KOPT-K1 (cell line): Measurements from ENCODE around the gene DAPK3.

Experiments
- H3K27ac ChIP-seq: fragments of 200-600 bp; sonication (generic); 2 replicates; pipeline ENCODE4 v1.5.1; 2016; ENCODE audit warnings: antibody characterized with exemption, mild to moderate bottlenecking, low read depth, low read length; ENCODE audit not compliant: poor library complexity, severe bottlenecking
- H3K36me3 ChIP-seq: fragments of 200-600 bp; sonication (generic); 2 replicates; pipeline ENCODE4 v1.5.1; 2017; ENCODE audit warnings: antibody characterized with exemption, mild to moderate bottlenecking, low read length, moderate library complexity; ENCODE audit not compliant: insufficient read depth
- H3K9me3 ChIP-seq: fragments of 200-600 bp; sonication (generic); 2 replicates; pipeline ENCODE4 v1.5.1; 2017; ENCODE audit warnings: antibody characterized with exemption, low read length, mild to moderate bottlenecking; ENCODE audit not compliant: insufficient read depth, poor library complexity, severe bottlenecking

Gene DAPK3

DNA sequence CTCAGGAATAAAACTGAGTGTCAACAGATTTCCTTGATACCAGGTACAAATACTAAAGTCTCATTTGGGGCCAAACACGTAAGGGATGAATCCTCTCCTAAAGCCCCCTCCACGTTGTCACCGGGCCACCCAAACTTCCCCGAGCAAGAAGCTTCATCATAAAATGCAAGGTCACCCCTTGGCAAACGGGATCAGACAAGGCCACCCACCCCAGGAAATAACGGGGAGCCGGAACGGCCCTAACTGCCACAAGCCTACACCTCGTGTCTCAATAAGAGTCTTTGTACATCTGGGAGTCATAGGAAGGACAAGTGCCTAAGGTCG, 13.6 kb upstream of the DAPK3 start:
- peak overlapping the region; percentile 84 for H3K27ac ChIP-seq
- H3K36me3 ChIP-seq, result peaks cover 52% of the 10 kb centered on the region
- no peaks in the 10 kb centered on the region for H3K9me3 ChIP-seq

DNA sequence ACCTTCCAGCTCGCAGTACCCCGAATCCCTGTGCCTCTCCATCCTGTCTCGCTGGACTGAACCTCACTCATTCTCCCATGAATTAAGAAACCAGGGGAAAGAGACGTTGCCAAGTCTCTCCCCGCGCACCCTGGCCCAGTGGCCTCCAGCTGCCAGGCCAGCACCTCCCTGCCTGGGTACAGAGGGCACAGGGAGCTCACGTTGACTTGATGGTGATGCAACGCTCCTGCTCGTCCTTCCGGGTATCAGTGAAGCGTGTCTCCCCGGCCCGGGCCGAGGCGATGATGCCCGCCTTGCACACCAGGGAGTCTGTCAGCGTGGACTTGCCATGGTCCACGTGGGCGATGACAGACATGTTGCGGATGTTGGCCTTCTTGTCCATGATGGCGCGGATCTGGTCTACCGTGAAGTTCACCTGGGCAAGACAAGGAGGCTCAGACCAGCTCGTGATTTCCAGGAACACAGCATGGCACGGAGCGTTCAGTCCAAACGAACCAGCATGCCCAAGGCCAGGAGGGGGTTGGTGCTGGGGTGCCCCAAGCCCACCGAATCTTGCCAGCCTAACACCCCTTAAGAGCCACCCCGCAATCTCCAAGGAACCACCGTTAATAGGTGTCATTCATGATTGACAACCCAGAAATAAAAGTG, 13.2 kb upstream of the DAPK3 start:
- Histone ChIP-seq H3K27ac (peak overlapping the region; percentile 84), H3K9me3 (no peaks in the 10 kb centered on the region), H3K36me3 (peaks cover 57% of the 10 kb centered on the region)

DNA sequence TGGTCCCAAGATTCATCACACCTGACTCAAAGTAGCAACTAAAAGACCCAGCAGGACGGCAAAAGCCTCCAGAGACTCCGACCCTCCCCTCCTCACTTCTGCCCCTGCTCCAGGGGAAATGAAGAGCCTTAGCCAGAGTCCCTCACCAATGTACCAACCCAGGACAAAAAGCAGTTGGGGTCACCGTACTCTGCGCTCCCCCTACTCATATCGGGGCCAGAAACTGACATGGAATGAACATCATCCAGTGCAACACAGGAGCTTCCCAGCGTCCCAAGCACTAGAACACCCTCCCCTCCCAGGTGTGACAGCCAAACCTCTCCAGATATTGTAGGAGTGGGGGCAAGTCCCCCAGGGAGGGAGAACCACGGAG, 12.6 kb upstream of the DAPK3 start:
- peak overlapping the region; percentile 84 for H3K27ac ChIP-seq
- peaks cover 62% of the 10 kb centered on the region for H3K36me3 ChIP-seq
- H3K9me3 ChIP-seq, result no peaks in the 10 kb centered on the region

DNA sequence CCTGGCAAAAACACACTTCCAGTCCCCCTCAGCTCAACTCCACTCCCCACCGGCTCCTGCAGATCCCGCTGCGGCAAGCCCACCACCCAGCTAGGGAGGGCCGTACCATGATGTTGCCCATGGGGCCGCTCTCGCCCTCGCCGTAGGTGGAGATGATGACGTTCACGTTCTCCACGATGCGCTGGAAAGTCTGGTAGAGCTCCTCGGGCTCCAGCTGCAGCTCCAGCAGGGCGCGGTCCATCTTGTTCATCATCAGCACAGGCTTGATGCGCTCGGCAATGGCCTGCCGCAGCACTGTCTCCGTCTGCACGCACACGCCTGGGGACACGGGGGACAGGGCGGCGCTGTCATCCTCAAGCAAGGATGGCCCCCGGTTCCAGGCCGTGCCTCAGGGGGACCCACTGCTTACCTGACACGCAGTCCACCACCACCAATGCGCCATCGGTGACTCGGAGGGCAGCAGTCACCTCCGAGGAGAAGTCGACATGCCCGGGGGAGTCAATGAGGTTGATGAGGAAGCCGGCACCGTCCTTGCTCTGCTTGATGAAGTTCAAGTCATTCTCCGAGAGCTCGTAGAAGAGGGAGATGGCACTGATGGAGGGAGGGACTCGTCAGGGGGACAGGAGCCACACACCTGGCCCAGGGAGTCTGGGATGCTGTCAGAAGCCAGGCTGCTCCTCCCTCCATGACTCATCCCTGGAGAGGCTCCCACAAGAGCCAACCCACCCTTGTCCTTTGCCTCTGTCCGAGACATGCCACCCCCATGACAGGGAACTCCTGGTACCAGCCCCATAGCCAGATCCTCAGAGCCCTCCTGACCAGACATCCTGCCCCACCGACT, 12.0 kb upstream of the DAPK3 start:
- H3K36me3 ChIP-seq, result peaks cover 68% of the 10 kb centered on the region
- peak overlapping the region; percentile 84 for H3K27ac ChIP-seq
- H3K9me3 ChIP-seq, result no peaks in the 10 kb centered on the region

DNA sequence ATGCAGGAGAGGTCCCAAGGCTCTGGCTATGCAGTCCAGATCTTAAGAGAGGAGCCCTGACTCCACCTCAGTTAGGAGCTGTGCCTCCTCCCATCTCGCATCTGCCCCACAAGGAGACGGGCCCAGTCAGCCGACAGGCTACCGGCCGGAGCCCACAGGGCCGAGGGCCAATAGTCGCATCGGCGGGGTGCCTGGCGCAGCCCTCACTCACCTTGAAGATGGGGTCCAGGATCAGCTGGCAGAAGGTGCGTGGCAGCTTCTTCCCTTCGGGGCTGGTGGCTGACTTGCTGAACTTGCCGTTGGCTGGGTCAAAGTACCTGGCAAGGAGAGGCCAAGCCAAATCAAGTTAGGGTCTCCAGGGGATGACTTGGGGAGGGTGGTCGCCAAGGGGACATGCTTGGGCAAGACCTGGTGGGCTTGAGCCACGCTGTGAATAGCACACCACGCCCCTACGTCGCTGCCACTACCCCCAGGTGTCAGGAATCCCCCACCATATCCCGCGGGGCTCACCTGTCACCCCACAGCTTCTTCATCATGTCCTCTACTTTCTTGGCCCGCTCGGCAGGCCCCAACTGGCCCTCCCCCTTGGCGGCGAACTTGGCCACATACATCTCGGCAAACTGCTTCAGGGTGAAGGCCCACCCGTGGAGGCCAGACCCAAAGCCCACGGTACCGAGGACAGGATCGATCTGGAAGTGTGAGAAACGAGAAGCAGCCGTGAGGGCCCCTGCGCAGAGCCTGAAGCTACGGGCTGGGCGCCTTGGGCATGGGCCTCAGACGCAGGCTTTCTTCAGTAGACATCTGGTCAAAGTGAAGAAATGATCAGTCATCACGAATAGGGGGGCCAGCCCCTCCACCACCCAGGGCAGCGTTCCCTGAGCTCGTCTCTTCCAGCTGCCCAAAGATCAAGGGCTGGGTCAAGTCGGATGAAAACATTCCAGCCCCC, 11.1 kb upstream of the DAPK3 start:
- Histone ChIP-seq H3K36me3 (peaks cover 77% of the 10 kb centered on the region), H3K27ac (no peak overlapping the region), H3K9me3 (no peaks in the 10 kb centered on the region)

DNA sequence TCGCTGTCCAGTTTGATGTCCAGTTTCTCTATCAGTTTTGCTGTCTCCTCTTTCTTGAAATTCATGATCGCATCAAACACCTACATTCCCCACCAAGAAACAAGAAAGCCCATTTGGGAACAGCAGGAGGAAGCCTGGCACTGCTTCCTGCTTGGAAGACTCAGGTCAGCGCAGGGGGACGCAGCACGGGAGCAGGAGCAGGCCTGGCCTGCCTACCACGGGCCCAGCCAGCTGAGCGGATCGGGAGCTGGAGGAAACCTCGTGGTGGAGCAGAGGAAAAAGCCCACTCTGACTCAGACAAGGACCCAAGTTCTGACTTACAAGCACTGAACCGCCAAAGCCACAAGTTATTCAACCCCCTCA, 10.5 kb upstream of the DAPK3 start:
- H3K27ac ChIP-seq, result no peak overlapping the region
- H3K36me3 ChIP-seq, result peaks cover 84% of the 10 kb centered on the region

DNA sequence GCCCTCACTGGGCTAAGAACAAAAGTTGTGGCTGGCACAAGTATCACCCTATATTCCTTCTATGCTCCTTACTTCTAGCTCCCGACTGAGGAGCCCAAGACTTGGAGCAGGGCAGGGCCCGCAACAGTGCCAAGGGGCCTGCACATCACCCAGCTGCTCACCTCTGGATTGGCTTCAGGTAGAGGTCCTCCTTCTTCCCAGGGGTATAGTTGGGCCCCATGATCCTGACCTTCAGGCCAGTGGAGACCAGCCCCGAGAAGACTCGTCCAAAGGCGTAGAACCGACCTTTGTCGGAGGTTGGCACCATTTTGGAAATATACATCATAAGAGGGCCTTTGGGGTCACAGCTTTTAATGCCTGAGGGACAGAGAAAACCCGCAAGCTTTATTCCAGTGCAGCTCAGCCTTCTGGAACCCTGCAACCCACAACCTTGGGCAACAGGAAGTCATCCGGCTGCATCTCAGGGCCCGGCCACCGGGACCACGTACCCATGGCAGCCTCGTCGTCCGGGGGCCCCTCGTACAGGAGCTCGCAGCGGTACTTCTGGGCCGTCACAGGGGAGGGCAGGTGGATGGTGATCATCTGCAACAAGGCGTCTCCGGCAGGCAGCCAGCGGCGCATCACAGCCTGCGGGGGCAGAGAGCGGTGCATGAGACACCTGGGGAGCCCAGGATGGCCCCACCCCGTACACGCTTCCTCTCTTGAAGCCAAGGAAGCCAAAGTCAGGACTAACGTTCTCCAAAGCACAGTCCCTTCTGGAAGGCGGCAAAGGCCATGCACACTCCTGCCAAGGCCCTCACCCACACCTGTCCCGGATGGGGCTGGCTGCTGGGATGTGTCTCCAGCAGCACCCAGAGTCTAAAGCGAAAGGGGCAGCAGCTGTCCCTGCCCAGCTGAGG, 9.7 kb upstream of the DAPK3 start:
- Histone ChIP-seq H3K27ac (no peak overlapping the region), H3K36me3 (peaks cover 91% of the 10 kb centered on the region), H3K9me3 (no peaks in the 10 kb centered on the region)

More for the DNA sequence above, 10.5 kb upstream of the DAPK3 start:
- no peaks in the 10 kb centered on the region for H3K9me3 ChIP-seq

DNA sequence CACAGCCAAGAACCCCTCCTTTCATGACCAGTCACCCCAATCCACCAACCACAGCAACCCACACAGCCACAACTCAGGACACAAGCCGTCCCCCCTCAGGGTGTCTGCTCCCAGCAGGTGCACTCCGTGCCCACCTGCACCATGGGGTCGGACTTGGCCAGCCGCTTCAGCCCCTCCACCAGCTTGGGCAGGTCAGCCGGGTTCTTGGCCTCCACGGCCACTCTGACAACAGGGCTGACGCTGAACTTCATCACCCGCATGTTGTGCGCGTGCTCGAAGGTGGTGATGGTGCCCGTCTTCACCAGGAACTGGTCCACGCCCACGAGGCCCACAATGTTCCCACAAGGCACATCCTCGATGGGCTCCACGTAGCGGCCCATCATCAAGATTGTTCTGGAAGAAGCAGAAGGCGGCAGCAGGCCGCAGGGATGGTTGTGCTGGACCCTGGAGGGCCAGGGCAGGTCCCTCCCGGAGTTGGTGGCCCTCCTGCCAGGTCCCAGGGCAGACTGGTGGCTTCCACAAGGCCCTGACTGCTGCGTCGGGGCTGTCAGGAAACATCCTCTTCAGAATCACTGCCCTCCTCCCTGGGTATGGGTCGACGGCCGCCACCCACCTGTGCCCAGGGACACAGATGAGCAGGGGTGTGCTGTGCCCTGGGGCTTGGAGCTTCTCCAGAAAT, 8.9 kb upstream of the DAPK3 start:
- Histone ChIP-seq H3K27ac (no peak overlapping the region), H3K36me3 (peaks cover 99% of the 10 kb centered on the region), H3K9me3 (no peaks in the 10 kb centered on the region)

DNA sequence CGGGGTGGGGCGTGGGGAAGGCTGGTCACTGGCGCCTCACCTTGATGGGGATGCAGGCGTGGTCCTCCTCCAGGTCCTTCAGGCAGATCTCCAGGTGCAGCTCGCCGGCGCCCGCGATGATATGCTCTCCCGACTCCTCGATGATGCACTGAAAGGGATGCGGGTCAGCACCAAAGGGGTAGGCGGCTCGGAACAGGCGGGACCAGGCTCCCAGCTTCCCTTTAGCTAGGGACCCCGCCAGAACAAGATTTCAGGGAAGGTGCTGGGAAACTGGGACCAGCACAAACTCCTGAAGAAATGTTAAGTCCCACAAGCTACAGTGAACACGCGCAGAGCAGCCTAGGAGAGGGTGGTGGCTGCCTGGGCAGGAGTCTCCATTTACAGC, 8.4 kb upstream of the DAPK3 start:
- H3K36me3 ChIP-seq, result peaks cover 94% of the 10 kb centered on the region
- H3K27ac ChIP-seq, result no peak overlapping the region
- no peaks in the 10 kb centered on the region for H3K9me3 ChIP-seq

DNA sequence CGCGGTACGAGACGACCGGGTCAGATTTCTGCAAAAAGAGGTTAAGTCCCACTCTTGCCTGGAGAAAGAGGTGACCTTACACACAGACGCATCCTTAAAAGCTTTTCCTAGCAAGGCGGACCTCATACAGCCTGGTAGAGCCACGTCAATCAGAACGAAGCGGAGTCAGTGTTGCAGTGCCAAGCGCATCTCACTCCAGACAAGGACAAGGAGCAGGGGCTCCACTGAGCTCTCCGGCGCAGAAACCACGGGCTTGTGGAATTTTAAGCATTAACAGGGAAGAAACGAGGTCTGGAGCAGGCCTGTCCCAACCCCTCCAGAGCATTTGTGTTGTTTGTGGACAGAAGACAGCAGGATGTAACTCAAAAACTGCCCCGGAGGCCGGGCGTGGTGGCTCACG, 7.2 kb upstream of the DAPK3 start:
- Histone ChIP-seq H3K36me3 (peaks cover 83% of the 10 kb centered on the region), H3K27ac (no peak overlapping the region), H3K9me3 (no peaks in the 10 kb centered on the region)

DNA sequence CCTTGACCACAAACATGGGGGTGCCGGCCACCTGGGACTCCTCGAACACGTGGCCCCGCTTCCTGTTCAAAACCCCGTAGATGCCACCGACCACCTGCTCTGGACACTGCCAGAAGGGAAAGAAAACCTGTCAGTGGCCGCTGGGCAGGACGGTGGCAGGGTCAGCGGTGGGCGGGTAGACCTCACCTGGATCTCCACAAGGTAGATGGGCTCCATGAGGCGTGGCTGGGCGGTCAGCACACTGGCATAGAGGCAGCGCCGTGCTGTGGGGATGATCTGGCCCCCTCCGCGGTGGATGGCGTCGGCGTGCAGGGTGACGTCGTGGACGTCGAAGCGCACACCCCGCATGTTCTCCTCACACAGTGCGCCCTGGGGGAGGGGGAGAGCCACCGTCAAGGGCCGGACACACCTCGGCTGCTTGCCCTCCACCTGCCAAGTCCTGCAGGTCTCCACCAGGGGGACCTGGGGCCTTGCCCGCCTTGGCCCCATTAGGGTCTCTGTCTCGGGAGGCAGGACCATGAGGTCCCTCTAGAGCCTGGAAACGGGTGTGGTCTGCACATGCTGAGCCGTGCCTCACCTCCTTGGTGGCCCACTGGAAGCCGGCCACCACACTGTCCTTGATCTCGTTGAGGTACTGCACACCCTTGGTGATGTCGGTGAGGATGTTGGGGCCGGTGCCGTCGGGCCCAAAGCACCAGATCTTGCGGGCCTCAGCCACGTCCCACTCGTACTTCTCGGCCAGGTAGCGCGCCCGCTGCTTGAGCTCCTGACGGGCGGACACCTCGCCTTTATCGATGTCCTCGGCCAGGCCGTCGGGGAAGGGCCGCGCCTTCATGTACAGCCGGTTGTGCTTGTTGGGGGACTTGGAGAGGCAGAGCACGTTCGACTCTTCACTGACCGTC, 6.6 kb upstream of the DAPK3 start:
- no peak overlapping the region for H3K27ac ChIP-seq
- H3K9me3 ChIP-seq, result no peaks in the 10 kb centered on the region
- H3K36me3 ChIP-seq, result peaks cover 77% of the 10 kb centered on the region

DNA sequence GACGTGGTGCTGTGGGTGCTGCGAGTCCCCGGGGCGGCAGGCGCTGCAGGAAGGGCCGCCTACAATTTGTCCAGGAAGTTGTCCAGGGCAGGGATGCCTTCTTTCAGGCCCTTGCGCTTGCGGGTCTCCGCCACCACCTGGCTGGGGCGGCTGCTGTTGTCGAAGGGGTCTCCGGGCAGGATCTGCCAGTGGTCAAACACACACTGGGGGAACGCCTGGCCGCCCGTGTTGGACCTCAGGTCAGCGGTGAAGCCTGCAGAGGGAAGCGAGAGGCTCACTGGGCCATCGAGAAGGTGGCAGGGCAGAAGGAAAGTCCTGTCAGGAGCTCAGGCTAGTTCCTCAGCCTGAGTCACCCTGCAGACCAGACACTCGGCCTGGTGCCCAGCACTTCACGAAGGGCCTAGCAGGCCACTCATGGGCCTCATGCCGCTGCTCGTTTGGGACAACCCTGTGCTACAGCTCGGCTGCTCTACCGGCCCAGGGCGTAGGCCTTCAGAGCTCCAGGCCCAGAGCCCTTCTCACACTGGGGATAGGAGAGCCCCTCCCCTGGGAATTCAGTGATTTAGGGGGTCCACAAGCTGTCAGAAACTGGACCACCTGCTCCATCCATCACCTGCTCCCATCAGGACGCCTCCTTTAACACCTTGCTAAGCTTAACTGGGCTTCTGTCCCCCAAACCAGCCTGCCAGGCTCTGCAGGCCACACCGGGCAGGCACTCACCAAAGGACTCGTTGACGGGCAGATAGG, 5.8 kb upstream of the DAPK3 start:
- Histone ChIP-seq H3K27ac (no peak overlapping the region), H3K36me3 (peaks cover 68% of the 10 kb centered on the region), H3K9me3 (no peaks in the 10 kb centered on the region)

DNA sequence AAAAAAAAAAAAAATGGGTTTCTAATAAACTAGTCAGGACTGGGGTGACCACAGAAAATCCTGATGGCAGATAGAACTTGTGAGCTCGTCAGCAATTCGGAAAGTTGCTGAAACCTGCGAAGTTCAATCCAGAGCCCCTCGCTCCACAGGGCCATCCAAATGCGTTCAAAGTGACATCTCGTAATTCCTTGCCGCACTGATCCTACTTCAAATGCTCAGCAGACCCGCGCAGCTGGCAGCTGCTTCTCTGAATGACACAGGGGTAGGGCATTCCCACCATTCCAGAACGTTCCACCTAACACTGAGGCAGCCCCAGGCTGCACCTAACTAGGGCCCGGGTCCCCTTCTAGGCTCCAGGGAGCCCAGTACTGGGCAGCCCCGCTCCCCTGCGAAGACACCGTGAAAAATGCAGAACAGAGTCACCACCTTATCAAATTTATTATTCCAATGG, 4.8 kb upstream of the DAPK3 start:
- H3K9me3 ChIP-seq, result no peaks in the 10 kb centered on the region
- peaks cover 58% of the 10 kb centered on the region for H3K36me3 ChIP-seq
- no peak overlapping the region for H3K27ac ChIP-seq
